SIG-M5 treated with dmso at 0.1 percent for 504 hours (cell line): ENCODE data around the gene C5orf24.

Source experiments
- DNase-seq: peaks from one replicate; lab custom pipeline; 2025; ENCODE audit not compliant: unreplicated experiment; lab: John Stamatoyannopoulos, UW

The C5orf24 gene

GRCh38 chr5:134905246-134905996, 59.7 kb downstream of the C5orf24 start:
- DNase-seq: peak; percentile 79

- DNase-seq: no peak
These were observed 61.0 kb downstream of the C5orf24 start for GRCh38 chr5:134906811-134907210.
